H9 (cell line): ENCODE results near the gene DCXR. TPM values are rescaled to one million over a fixed set of nuclear protein-coding genes. Genes with fewer than 3 reads are reported as not detected.

Source experiments
- DNase-seq: peaks from one replicate; pipeline ENCODE4 v3.0.0-alpha.2; 2017
- H2AFZ ChIP-seq: one replicate; pipeline ENCODE4 v1.6.1; 2013; ENCODE audit warnings: mild to moderate bottlenecking, low read length, control low read depth, moderate library complexity
- H2AK5ac ChIP-seq: 2 replicates; pipeline ENCODE4 v1.6.1; 2013; ENCODE audit warnings: low read length, control low read depth, mixed read lengths; ENCODE audit not compliant: insufficient read length
- H2BK120ac ChIP-seq: one replicate; pipeline ENCODE4 v1.6.1; 2013; ENCODE audit warnings: low read depth, mild to moderate bottlenecking, low read length, control low read depth, inconsistent platforms; ENCODE audit not compliant: poor library complexity, severe bottlenecking
- H2BK12ac ChIP-seq: 2 replicates; pipeline ENCODE4 v1.6.1; 2013; ENCODE audit warnings: low read length, control low read depth, mixed read lengths, low read depth; ENCODE audit not compliant: insufficient read length
- H2BK15ac ChIP-seq: 2 replicates; pipeline ENCODE4 v1.6.1; 2013; ENCODE audit warnings: low read depth, low read length, control low read depth
- H2BK20ac ChIP-seq: one replicate; pipeline ENCODE4 v1.6.1; 2013; ENCODE audit warnings: low read depth, mild to moderate bottlenecking, low read length, control low read depth, inconsistent platforms; ENCODE audit not compliant: poor library complexity, severe bottlenecking
- H2BK5ac ChIP-seq: 2 replicates; pipeline ENCODE4 v1.6.1; 2013; ENCODE audit warnings: low read length, control low read depth, mixed read lengths; ENCODE audit not compliant: insufficient read length
- H3K14ac ChIP-seq: 2 replicates; pipeline ENCODE4 v1.6.1; 2013; ENCODE audit warnings: low read length, control low read depth; ENCODE audit not compliant: insufficient read depth
- H3K18ac ChIP-seq: 2 replicates; pipeline ENCODE4 v1.6.1; 2013; ENCODE audit warnings: low read depth, mild to moderate bottlenecking, mixed read lengths, low read length, control low read depth; ENCODE audit not compliant: insufficient read length
- H3K23ac ChIP-seq: 2 replicates; pipeline ENCODE4 v1.6.1; 2013; ENCODE audit warnings: low read length, control low read depth, mixed read lengths, low read depth; ENCODE audit not compliant: insufficient read length
- H3K23me2 ChIP-seq: 2 replicates; pipeline ENCODE4 v1.6.1; 2013; ENCODE audit warnings: low read depth, mild to moderate bottlenecking, mixed read lengths, low read length, control low read depth; ENCODE audit not compliant: insufficient read length, poor library complexity, severe bottlenecking
- H3K27ac ChIP-seq: 2 replicates; pipeline ENCODE4 v1.5.1; 2013; ENCODE audit warnings: low read length, control low read depth, mixed read lengths, low read depth; ENCODE audit not compliant: insufficient read length
- H3K27me3 ChIP-seq: 2 replicates; pipeline ENCODE4 v1.6.1; 2013; ENCODE audit warnings: low read length, control low read depth, inconsistent platforms; ENCODE audit not compliant: insufficient read depth
- H3K4ac ChIP-seq: 2 replicates; pipeline ENCODE4 v1.6.1; 2013; ENCODE audit warnings: low read depth, mild to moderate bottlenecking, control low read depth, inconsistent platforms, low read length, moderate library complexity
- H3K4me1 ChIP-seq: 2 replicates; pipeline ENCODE4 v1.6.1; 2013; ENCODE audit warnings: low read length, control low read depth, inconsistent platforms; ENCODE audit not compliant: insufficient read depth
- H3K4me2 ChIP-seq: 2 replicates; pipeline ENCODE4 v1.6.1; 2013; ENCODE audit warnings: low read length, control low read depth, mixed read lengths; ENCODE audit not compliant: insufficient read length, insufficient read depth
- H3K56ac ChIP-seq: 2 replicates; pipeline ENCODE4 v1.6.1; 2013; ENCODE audit warnings: low read depth, mild to moderate bottlenecking, mixed read lengths, low read length, control low read depth; ENCODE audit not compliant: insufficient read length
- H3K79me1 ChIP-seq: 2 replicates; pipeline ENCODE4 v1.6.1; 2013; ENCODE audit warnings: low read depth, mild to moderate bottlenecking, moderate library complexity, low read length, control low read depth, inconsistent platforms; ENCODE audit not compliant: insufficient read depth, poor library complexity, severe bottlenecking
- H3K79me2 ChIP-seq: 2 replicates; pipeline ENCODE4 v1.6.1; 2013; ENCODE audit warnings: low read length, control low read depth, inconsistent platforms; ENCODE audit not compliant: insufficient read depth
- H3K9ac ChIP-seq: 2 replicates; pipeline ENCODE4 v1.6.1; 2013; ENCODE audit warnings: low read length, control low read depth, mixed read lengths; ENCODE audit not compliant: insufficient read length; ENCODE audit errors: extremely low read depth
- H3K9me3 ChIP-seq: one replicate; pipeline ENCODE4 v1.6.1; 2013; ENCODE audit warnings: low read depth, low read length, inconsistent platforms; ENCODE audit not compliant: control insufficient read depth
- H3T11ph ChIP-seq: one replicate; pipeline ENCODE4 v1.6.1; 2013; ENCODE audit warnings: mild to moderate bottlenecking, low read length, control low read depth, inconsistent platforms
- H4K20me1 ChIP-seq: one replicate; pipeline ENCODE4 v1.6.1; 2013; ENCODE audit not compliant: control insufficient read depth, insufficient read length, insufficient read depth
- H4K5ac ChIP-seq: 2 replicates; pipeline ENCODE4 v1.6.1; 2013; ENCODE audit warnings: low read depth, mild to moderate bottlenecking, mixed read lengths, low read length, control low read depth; ENCODE audit not compliant: insufficient read length
- H4K8ac ChIP-seq: replicated peaks from 2 replicates; pipeline ENCODE4 v1.6.1; 2013; ENCODE audit warnings: low read length, control low read depth, mixed read lengths, low read depth; ENCODE audit not compliant: insufficient read length
- H4K91ac ChIP-seq: 2 replicates; pipeline ENCODE4 v1.6.1; 2013; ENCODE audit warnings: low read depth, mild to moderate bottlenecking, moderate library complexity, mixed read lengths, low read length, control low read depth; ENCODE audit not compliant: insufficient read length
- H3K27ac Mint-ChIP-seq, 3 experiments: 2 replicates in 2 of 3; 3 replicates in 1 of 3; pipeline ENCODE4 v1.8.0; 2020 to 2021; ENCODE audit warnings: mixed read lengths in 3 of 3, mild to moderate bottlenecking in 1 of 3, moderate library complexity in 1 of 3
- H3K27me3 Mint-ChIP-seq: 2 replicates; pipeline ENCODE4 v1.8.0; 2021; ENCODE audit warnings: low read depth, mild to moderate bottlenecking, moderate library complexity, mixed read lengths
- H3K36me3 Mint-ChIP-seq, 3 experiments: 2 replicates in 2 of 3; 3 replicates in 1 of 3; pipeline ENCODE4 v1.8.0; 2020 to 2021; ENCODE audit warnings: low read depth in 3 of 3, mixed read lengths in 3 of 3; ENCODE audit not compliant: insufficient read depth in 1 of 3
- H3K4me1 Mint-ChIP-seq, 2 experiments: 2 replicates each; pipeline ENCODE4 v1.8.0; 2020; ENCODE audit warnings: mixed read lengths in 2 of 2
- H3K4me3 Mint-ChIP-seq, 2 experiments: 2 replicates in 1 of 2; 3 replicates in 1 of 2; pipeline ENCODE4 v1.8.0; 2020 to 2021; ENCODE audit warnings: mild to moderate bottlenecking in 2 of 2, mixed read lengths in 2 of 2, moderate library complexity in 1 of 2
- H3K9me3 Mint-ChIP-seq, 2 experiments: 2 replicates in 1 of 2; 3 replicates in 1 of 2; pipeline ENCODE4 v1.8.0; 2020; ENCODE audit warnings: mild to moderate bottlenecking in 2 of 2, mixed read lengths in 2 of 2, moderate library complexity in 1 of 2
- CTCF ChIP-seq: fragments of 200-600 bp; sonication (generic); conservative IDR thresholded peaks from 3 replicates; pipeline ENCODE4 v1.8.0; 2021; ENCODE audit warnings: antibody characterized with exemption, mild to moderate bottlenecking
- WGBS: extraction: QIAGEN DNeasy Blood & Tissue Kit; methylation state at CpG from one replicate; pipeline ENCODE4 v1.1.7; 2013; ENCODE audit warnings: missing lambda C conversion rate, low lambda C conversion rate, mixed read lengths; ENCODE audit not compliant: insufficient read length; ENCODE audit errors: extremely low coverage; 5-methylcytosine and 5-hydroxymethylcytosine counted together
- long read RNA-seq: library from polyadenylated mRNA; unstranded; transcript quantifications from one replicate; pipeline ENCODE4 v2.0.0, GENCODE V29; 2020
- total RNA-seq: library from RNA; stranded (reverse); gene quantifications from 2 replicates; pipeline ENCODE4 v1.2.1, GENCODE V29; 2021

The DCXR gene
- 90.6 and 93.6 TPM in 2 replicates for total RNA-seq
- long read RNA-seq, transcript DCXR-201 (8 exons, 887 nt) = major isoform, 64 of 119 reads
- long read RNA-seq, transcript DCXR-212 (5 exons, 715 nt) = minor isoform, 7 of 119 reads
- long read RNA-seq, partial matches to known transcripts = 23 of 119 reads
- long read RNA-seq, other reads (novel, unspliced or antisense) = 22 of 119 reads

- no CpG with 5 or more reads among the region's 92 CpGs for WGBS
- Histone ChIP-seq H2AK5ac (no peak within 1 kb of the TSS), H3K56ac (no peak within 1 kb of the TSS), H3K18ac (peak within 1 kb of the TSS; percentile 48), H2BK120ac (no peak within 1 kb of the TSS), H3K14ac (no peak within 1 kb of the TSS), H2BK20ac (no peak within 1 kb of the TSS), H3K4me2 (peak within 1 kb of the TSS; percentile 37), H3K79me1 (no peaks in the 10 kb centered on the region), H3K4ac (no peak within 1 kb of the TSS), H3K23ac (no peak within 1 kb of the TSS), H3K23me2 (peaks cover 4% of the 10 kb centered on the region), H4K5ac (no peak within 1 kb of the TSS), H2AFZ (no peak within 1 kb of the TSS), H3K9ac (no peak within 1 kb of the TSS), H3T11ph (no peak within 1 kb of the TSS), H2BK5ac (no peak within 1 kb of the TSS), H2BK12ac (no peak within 1 kb of the TSS), H3K27me3 (no peaks in the 10 kb centered on the region; the same call in 1 of the 2 replicates), H4K8ac (no peak within 1 kb of the TSS), H3K27ac (no peak within 1 kb of the TSS), H3K9me3 (no peaks in the 10 kb centered on the region), H2BK15ac (no peak within 1 kb of the TSS), H3K79me2 (no peaks in the 10 kb centered on the region), H3K4me1 (no peaks in the 10 kb centered on the region), H4K91ac (no peak within 1 kb of the TSS), H4K20me1 (no peaks in the 10 kb centered on the region)
- H3K36me3 Mint-ChIP-seq = peaks cover 8 to 16% (median 12%) of the 10 kb centered on the region in 3 experiments; a peak in 6 of 7 replicates
- no peaks in the 10 kb centered on the region; a peak in 2 of 5 replicates for H3K9me3 Mint-ChIP-seq
- peaks cover 14% of the 10 kb centered on the region for H3K27me3 Mint-ChIP-seq
- H3K27ac Mint-ChIP-seq = peak within 1 kb of the TSS in 2 of 3 experiments; percentile 86 to 91; a peak in 3 of 7 replicates
- DNase-seq = peak; percentile 100
- H3K4me1 Mint-ChIP-seq = peaks cover 17 to 33% of the 10 kb centered on the region in 2 experiments
- peak within 1 kb of the TSS; percentile 74 to 83 for H3K4me3 Mint-ChIP-seq
- TF ChIP-seq CTCF = peak; percentile 89
Measured at GRCh38 chr17:82037092-82037888, at the start of gene DCXR. DCXR (minus strand) TSS chr17:82037697; CDS start chr17:82037682, 15 bp downstream.
